ENCODE data around the gene ABCG1. TPM values are rescaled to one million over a fixed set of nuclear protein-coding genes. Genes with fewer than 3 reads are reported as not detected.
A peak's percentile ranks its signal among the peaks of the same experiment; 100 is the strongest.

ABCG1 gene
- total and polyA plus RNA-seq, 4 donors = 11.5 to 65.0 (median 35.0) TPM

DNA sequence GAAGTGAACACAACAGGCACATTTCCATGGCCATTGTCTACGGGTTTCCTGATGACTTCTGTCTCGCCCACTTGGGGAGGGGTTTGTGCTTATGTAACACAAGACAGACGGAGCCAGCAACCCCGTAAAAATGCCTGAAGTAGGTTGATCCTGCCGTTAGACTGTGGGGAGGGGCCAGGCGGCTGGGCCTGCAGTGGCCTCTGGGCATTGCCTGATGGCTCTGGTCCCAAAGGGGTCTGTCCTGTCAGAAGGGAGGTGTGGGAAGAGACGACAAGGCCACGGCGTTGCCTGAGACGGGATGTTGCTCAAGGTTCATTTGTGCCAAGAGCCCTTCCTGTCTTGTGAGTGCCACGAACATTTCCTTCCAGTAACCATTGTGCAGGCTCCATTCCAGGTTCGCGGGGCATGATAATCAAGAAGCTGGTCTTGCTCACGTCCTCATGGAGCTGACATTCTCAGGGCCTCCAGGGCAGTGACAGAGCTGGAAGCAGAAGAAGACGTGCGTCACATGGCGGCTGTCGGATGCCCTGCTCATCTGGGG lies 44.7 kb downstream of the ABCG1 start:
- Histone ChIP-seq H3K36me3 (ENCODE audit: control insufficient read depth in 4 of 4, insufficient read depth in 4 of 4, low read length in 4 of 4) (peaks cover 0 to 4% (median 0%) of the 10 kb centered on the region in 4 donors), H3K27me3 (ENCODE audit: control insufficient read depth in 3 of 3, insufficient read depth in 3 of 3, low read length in 2 of 3) (no peaks in the 10 kb centered on the region), H3K27ac (ENCODE audit: low read depth in 1 of 2, low read length in 1 of 2) (peak overlapping the region; percentile 69 to 89), H3K4me1 (ENCODE audit: control insufficient read depth in 5 of 5, insufficient read depth in 5 of 5, low read length in 5 of 5) (peaks cover 0 to 32% (median 24%) of the 10 kb centered on the region in 5 donors), H3K9me3 (ENCODE audit: control insufficient read depth in 4 of 4, insufficient read depth in 3 of 4, low read length in 3 of 4) (no peaks in the 10 kb centered on the region), H3K4me3 (no peak overlapping the region), H3K9ac (ENCODE audit: insufficient read depth in 1 of 2, low read length in 2 of 2) (no peak overlapping the region)
- peak; percentile 54 to 80 (median 56) for DNase-seq
- TF ChIP-seq, protein P1, sequence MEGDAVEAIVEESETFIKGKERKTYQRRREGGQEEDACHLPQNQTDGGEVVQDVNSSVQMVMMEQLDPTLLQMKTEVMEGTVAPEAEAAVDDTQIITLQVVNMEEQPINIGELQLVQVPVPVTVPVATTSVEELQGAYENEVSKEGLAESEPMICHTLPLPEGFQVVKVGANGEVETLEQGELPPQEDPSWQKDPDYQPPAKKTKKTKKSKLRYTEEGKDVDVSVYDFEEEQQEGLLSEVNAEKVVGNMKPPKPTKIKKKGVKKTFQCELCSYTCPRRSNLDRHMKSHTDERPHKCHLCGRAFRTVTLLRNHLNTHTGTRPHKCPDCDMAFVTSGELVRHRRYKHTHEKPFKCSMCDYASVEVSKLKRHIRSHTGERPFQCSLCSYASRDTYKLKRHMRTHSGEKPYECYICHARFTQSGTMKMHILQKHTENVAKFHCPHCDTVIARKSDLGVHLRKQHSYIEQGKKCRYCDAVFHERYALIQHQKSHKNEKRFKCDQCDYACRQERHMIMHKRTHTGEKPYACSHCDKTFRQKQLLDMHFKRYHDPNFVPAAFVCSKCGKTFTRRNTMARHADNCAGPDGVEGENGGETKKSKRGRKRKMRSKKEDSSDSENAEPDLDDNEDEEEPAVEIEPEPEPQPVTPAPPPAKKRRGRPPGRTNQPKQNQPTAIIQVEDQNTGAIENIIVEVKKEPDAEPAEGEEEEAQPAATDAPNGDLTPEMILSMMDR (IDR thresholded peaks at IDR 0.05; ENCODE audit: control extremely low read depth, extremely low read depth) = no peak
- WGBS, 2 donors = 24 to 30% methylated on average over 18 of the region's 18 CpGs
- no peak for ATAC-seq (ENCODE audit: insufficient read depth, low FRiP score)

GRCh38 chr21:42264245-42265195 lies 45.6 kb downstream of the ABCG1 start:
- no peak for DNase-seq
- no peaks in the 10 kb centered on the region for H3K36me3 ChIP-seq (ENCODE audit: control insufficient read depth in 4 of 4, insufficient read depth in 4 of 4, low read length in 4 of 4)
- ATAC-seq (ENCODE audit: insufficient read depth, low FRiP score) = no peak
- H3K4me1 ChIP-seq (ENCODE audit: control insufficient read depth in 5 of 5, insufficient read depth in 5 of 5, low read length in 5 of 5) = peaks cover 0 to 34% (median 24%) of the 10 kb centered on the region in 5 donors
- peak overlapping the region in 1 of 2 donors; percentile 69 for H3K27ac ChIP-seq (ENCODE audit: low read depth in 1 of 2, low read length in 1 of 2)
- 81 to 87% methylated on average over 13 of the region's 13 CpGs for WGBS, 2 donors
- no peaks in the 10 kb centered on the region for H3K27me3 ChIP-seq (ENCODE audit: control insufficient read depth in 3 of 3, insufficient read depth in 3 of 3, low read length in 2 of 3)
- H3K4me3 ChIP-seq = no peak overlapping the region
- TF ChIP-seq, protein P1 (IDR thresholded peaks at IDR 0.05; ENCODE audit: control extremely low read depth, extremely low read depth) = no peak
- no peaks in the 10 kb centered on the region for H3K9me3 ChIP-seq (ENCODE audit: control insufficient read depth in 4 of 4, insufficient read depth in 3 of 4, low read length in 3 of 4)
- H3K9ac ChIP-seq (ENCODE audit: insufficient read depth in 1 of 2, low read length in 2 of 2) = no peak overlapping the region

DNA sequence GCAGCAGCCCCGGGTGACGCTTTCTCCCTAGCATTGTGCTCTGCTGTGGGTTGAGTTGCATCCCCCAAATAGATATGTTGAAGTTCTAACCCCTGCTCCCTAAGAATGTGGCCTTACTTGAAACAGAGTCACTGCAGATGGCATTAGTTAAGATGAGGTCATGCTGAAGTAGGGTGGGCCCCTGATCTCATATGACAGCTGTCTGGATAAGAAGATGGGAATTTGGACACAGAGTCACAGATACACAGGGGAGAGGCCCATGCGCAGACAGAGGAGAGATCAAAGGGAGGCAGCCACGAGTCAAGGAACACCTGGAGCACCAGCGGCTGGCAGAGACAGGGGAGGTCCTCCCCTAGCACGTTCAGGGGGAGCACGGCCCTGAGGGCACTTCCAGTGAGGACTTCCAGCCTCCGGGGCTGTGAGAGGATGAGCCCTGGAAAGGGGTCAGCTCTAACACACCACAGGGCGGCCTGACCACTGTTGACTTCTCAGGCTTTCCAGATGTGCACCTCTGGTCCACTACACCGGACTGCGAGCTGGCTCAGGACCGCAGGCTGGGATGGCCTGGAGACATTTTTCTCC lies 46.4 kb downstream of the ABCG1 start:
- no peak for ATAC-seq (ENCODE audit: insufficient read depth, low FRiP score)
- Histone ChIP-seq H3K4me1 (ENCODE audit: control insufficient read depth in 5 of 5, insufficient read depth in 5 of 5, low read length in 5 of 5) (peaks cover 0 to 29% (median 24%) of the 10 kb centered on the region in 5 donors), H3K27me3 (ENCODE audit: control insufficient read depth in 3 of 3, insufficient read depth in 3 of 3, low read length in 2 of 3) (no peaks in the 10 kb centered on the region), H3K9me3 (ENCODE audit: control insufficient read depth in 4 of 4, insufficient read depth in 3 of 4, low read length in 3 of 4) (no peaks in the 10 kb centered on the region), H3K9ac (ENCODE audit: insufficient read depth in 1 of 2, low read length in 2 of 2) (no peak overlapping the region), H3K36me3 (ENCODE audit: control insufficient read depth in 4 of 4, insufficient read depth in 4 of 4, low read length in 4 of 4) (no peaks in the 10 kb centered on the region), H3K27ac (ENCODE audit: low read depth in 1 of 2, low read length in 1 of 2) (no peak overlapping the region), H3K4me3 (no peak overlapping the region)
- 85 to 90% methylated on average over 12 of the region's 12 CpGs for WGBS, 2 donors
- TF ChIP-seq, protein P1 (IDR thresholded peaks at IDR 0.05; ENCODE audit: control extremely low read depth, extremely low read depth) = no peak
- DNase-seq = no peak
